H1 (cell line): ENCODE measurements around the gene TENT4A. TPM values are rescaled to one million over a fixed set of nuclear protein-coding genes. Genes with fewer than 3 reads are reported as not detected.
A peak's percentile ranks its signal among the peaks of the same experiment; 100 is the strongest.

ENCODE experiments used
- CTCF ChIA-PET: fragments of 300-600 bp; sonication (Branson Sonifier 250); formaldehyde crosslinking; loops from one replicate; lab custom pipeline; 2021; ENCODE audit not compliant: partially characterized antibody; lab: Charles Lee
- POLR2A ChIA-PET: fragments of 300-600 bp; sonication (Branson Sonifier 250); formaldehyde crosslinking; loops from one replicate; lab custom pipeline; 2021; ENCODE audit warnings: inconsistent platforms; ENCODE audit not compliant: partially characterized antibody; lab: Charles Lee
- DNase-seq, 2 experiments: peaks; one replicate each; pipeline versions ENCODE4 v3.0.0 to v3.0.0-alpha.2; 2010 to 2022; ENCODE audit warnings: low spot score in 2 of 2, low read depth in 1 of 2, mixed read lengths in 1 of 2
- FAIRE-seq: peaks from 2 replicates; lab custom pipeline; 2011; peaks lifted over from hg19 to GRCh38; lab: Jason Lieb, UNC
- H2AFZ ChIP-seq: 2 replicates; pipeline ENCODE4 v1.8.1; 2012; ENCODE audit warnings: low read length, inconsistent platforms
- H2AK5ac ChIP-seq: 2 replicates; pipeline ENCODE4 v1.6.1; 2013; ENCODE audit warnings: low read depth, low read length
- H2BK120ac ChIP-seq: replicated peaks from 2 replicates; pipeline ENCODE3; 2013; ENCODE audit warnings: low read depth, low read length, inconsistent platforms
- H2BK12ac ChIP-seq: 2 replicates; pipeline ENCODE4 v1.6.1; 2013; ENCODE audit warnings: low read depth, low read length
- H2BK15ac ChIP-seq: 2 replicates; pipeline ENCODE4 v1.6.1; 2013; ENCODE audit warnings: low read length
- H2BK20ac ChIP-seq: 2 replicates; pipeline ENCODE4 v1.6.1; 2013; ENCODE audit warnings: low read length
- H2BK5ac ChIP-seq: 2 replicates; pipeline ENCODE4 v1.6.1; 2013; ENCODE audit warnings: low read depth, low read length
- H3K14ac ChIP-seq: 2 replicates; pipeline ENCODE4 v1.6.1; 2013; ENCODE audit warnings: inconsistent platforms; ENCODE audit not compliant: insufficient read length
- H3K18ac ChIP-seq: 2 replicates; pipeline ENCODE4 v1.6.1; 2013; ENCODE audit warnings: low read length; ENCODE audit errors: extremely low read depth
- H3K23ac ChIP-seq: 2 replicates; pipeline ENCODE4 v1.6.1; 2013; ENCODE audit warnings: inconsistent platforms; ENCODE audit not compliant: insufficient read length
- H3K23me2 ChIP-seq: 2 replicates; pipeline ENCODE4 v1.6.1; 2013; ENCODE audit warnings: low read depth, low read length
- H3K27ac ChIP-seq: 2 replicates; pipeline ENCODE4 v1.6.1; 2011; ENCODE audit warnings: low read depth, low read length, inconsistent platforms
- H3K27me3 ChIP-seq, 4 experiments: replicated peaks in 1 of 4; 1 replicate in 1 of 4; 2 replicates in 3 of 4; pipeline versions ENCODE4 v1.6.1 to v1.8.1; 2011 to 2013; ENCODE audit warnings: low read length in 3 of 4, mild to moderate bottlenecking in 3 of 4, inconsistent platforms in 2 of 4, mixed read lengths in 2 of 4, moderate library complexity in 1 of 4; ENCODE audit not compliant: control insufficient read depth in 3 of 4, insufficient read depth in 3 of 4; ENCODE audit errors: extremely low read depth in 1 of 4
- H3K36me3 ChIP-seq, 4 experiments: 2 replicates each; pipeline versions ENCODE4 v1.6.1 to v1.8.1; 2011 to 2013; ENCODE audit warnings: mild to moderate bottlenecking in 4 of 4, low read length in 3 of 4, moderate library complexity in 2 of 4, control low read depth in 1 of 4, inconsistent platforms in 1 of 4; ENCODE audit not compliant: insufficient read depth in 4 of 4, control insufficient read depth in 2 of 4
- H3K4ac ChIP-seq: replicated peaks from 2 replicates; pipeline ENCODE3; 2013; ENCODE audit warnings: low read length, low read depth, mixed read lengths, inconsistent platforms; ENCODE audit not compliant: insufficient read length
- H3K4me1 ChIP-seq, 4 experiments: replicated peaks in 1 of 4; 1 replicate in 1 of 4; 2 replicates in 3 of 4; pipeline versions ENCODE4 v1.6.1 to v1.8.1; 2011 to 2013; ENCODE audit warnings: low read length in 3 of 4, inconsistent platforms in 2 of 4, mixed read lengths in 1 of 4; ENCODE audit not compliant: insufficient read depth in 4 of 4, control insufficient read depth in 3 of 4
- H3K4me2 ChIP-seq, 2 experiments: 2 replicates each; pipeline versions ENCODE4 v1.6.1 to v1.8.1; 2011 to 2013; ENCODE audit warnings: low read depth in 2 of 2, low read length in 2 of 2, control low read depth in 1 of 2, inconsistent platforms in 1 of 2, mild to moderate bottlenecking in 1 of 2; ENCODE audit not compliant: insufficient read depth in 1 of 2
- H3K4me3 ChIP-seq, 4 experiments: fragments of 200-600, 300-600 bp in 1 of 4; sonication (generic), shearing (Covaris generic), sonication (Bioruptor Twin) in 1 of 4; 2 replicates each; pipeline versions ENCODE4 v1.5.1 to v1.8.1; 2011 to 2016; ENCODE audit warnings: low read length in 4 of 4, low read depth in 3 of 4, control low read depth in 2 of 4, inconsistent platforms in 2 of 4, mild to moderate bottlenecking in 2 of 4, mixed read lengths in 1 of 4, moderate library complexity in 1 of 4; ENCODE audit not compliant: insufficient read depth in 2 of 4; ENCODE audit errors: extremely low read depth in 1 of 4
- H3K56ac ChIP-seq: replicated peaks from 2 replicates; pipeline ENCODE3; 2013; ENCODE audit warnings: low read depth, mild to moderate bottlenecking, mixed read lengths, low read length, inconsistent platforms; ENCODE audit not compliant: insufficient read length
- H3K79me1 ChIP-seq: 2 replicates; pipeline ENCODE4 v1.6.1; 2013; ENCODE audit warnings: low read depth, low read length, control low read depth
- H3K79me2 ChIP-seq, 2 experiments: 2 replicates each; pipeline versions ENCODE4 v1.6.1 to v1.8.1; 2012 to 2013; ENCODE audit warnings: low read length in 2 of 2, mild to moderate bottlenecking in 2 of 2, inconsistent platforms in 1 of 2; ENCODE audit not compliant: insufficient read depth in 2 of 2, control insufficient read depth in 1 of 2
- H3K9ac ChIP-seq, 4 experiments: replicated peaks in 1 of 4; 1 replicate in 1 of 4; 2 replicates in 3 of 4; pipeline versions ENCODE4 v1.6.1 to v1.8.1; 2011 to 2013; ENCODE audit warnings: low read depth in 3 of 4, low read length in 3 of 4, control low read depth in 2 of 4, mild to moderate bottlenecking in 2 of 4, moderate library complexity in 2 of 4, inconsistent platforms in 1 of 4; ENCODE audit errors: extremely low read depth in 1 of 4
- H3K9me3 ChIP-seq, 2 experiments: 2 replicates each; pipeline versions ENCODE4 v1.6.1 to v1.8.1; 2012 to 2013; ENCODE audit warnings: mild to moderate bottlenecking in 2 of 2, moderate library complexity in 2 of 2, control low read depth in 1 of 2, inconsistent platforms in 1 of 2, low read depth in 1 of 2, low read length in 1 of 2, mixed read lengths in 1 of 2; ENCODE audit not compliant: insufficient read depth in 2 of 2
- H4K20me1 ChIP-seq, 2 experiments: replicated peaks in 1 of 2; 2 replicates each; pipeline versions ENCODE3 to v1.8.1; 2011 to 2013; ENCODE audit warnings: inconsistent platforms in 2 of 2, low read length in 2 of 2, mild to moderate bottlenecking in 1 of 2; ENCODE audit not compliant: insufficient read depth in 2 of 2, control insufficient read depth in 1 of 2
- H4K5ac ChIP-seq: 2 replicates; pipeline ENCODE4 v1.6.1; 2013; ENCODE audit warnings: low read length, low read depth, mixed read lengths, inconsistent platforms; ENCODE audit not compliant: insufficient read length
- H4K8ac ChIP-seq: 2 replicates; pipeline ENCODE4 v1.8.0; 2013; ENCODE audit warnings: mild to moderate bottlenecking, moderate library complexity, low read length, inconsistent platforms; ENCODE audit not compliant: insufficient read depth; ENCODE audit errors: extremely low read depth
- H4K91ac ChIP-seq: replicated peaks from 2 replicates; pipeline ENCODE3; 2013; ENCODE audit warnings: low read length, mixed read lengths, inconsistent platforms; ENCODE audit not compliant: insufficient read length
- PHF8 ChIP-seq: fragments of 200-600 bp; sonication (generic); conservative IDR thresholded peaks from 2 replicates; pipeline ENCODE4 v1.7.1; 2012; ENCODE audit warnings: low read depth, mild to moderate bottlenecking, inconsistent platforms, low read length, moderate library complexity
- POLR2A ChIP-seq, 2 experiments: IDR thresholded peaks; 1 replicate in 1 of 2; 2 replicates in 1 of 2; pipeline ENCODE4 v1.6.1; 2011; ENCODE audit warnings: low read depth in 2 of 2, low read length in 2 of 2, mild to moderate bottlenecking in 2 of 2; ENCODE audit errors: control extremely low read depth in 1 of 2
- RNF2 ChIP-seq: fragments of 200-900, 300-1000 bp; sonication (generic); IDR thresholded peaks from 2 replicates; pipeline ENCODE4 v1.7.1; 2016; ENCODE audit warnings: borderline replicate concordance, low read depth, mild to moderate bottlenecking, antibody characterized with exemption, low read length; ENCODE audit not compliant: poor library complexity, severe bottlenecking; ENCODE audit errors: missing control alignments
- SIX5 ChIP-seq: IDR thresholded peaks from 2 replicates; pipeline ENCODE4 v1.6.1; 2011; ENCODE audit warnings: mild to moderate bottlenecking, low read depth, low read length
- SP4 ChIP-seq: IDR thresholded peaks from 2 replicates; pipeline ENCODE4 v1.6.1; 2012; ENCODE audit warnings: low read length, inconsistent platforms
- SRF ChIP-seq: IDR thresholded peaks from 2 replicates; pipeline ENCODE4 v1.6.1; 2011; ENCODE audit warnings: mild to moderate bottlenecking, low read depth, low read length, moderate library complexity
- TCF12 ChIP-seq: IDR thresholded peaks from 2 replicates; pipeline ENCODE4 v1.6.1; 2011; ENCODE audit warnings: low read depth, mild to moderate bottlenecking, low read length
- WGBS, 2 experiments: shearing (Covaris generic) in 1 of 2; methylation state at CpG; one replicate each; pipeline versions ENCODE4 v1.1.6 to v1.1.7; 2013 to 2015; ENCODE audit warnings: low lambda C conversion rate in 2 of 2, mixed read lengths in 2 of 2, inconsistent platforms in 1 of 2, low coverage in 1 of 2, missing lambda C conversion rate in 1 of 2; ENCODE audit not compliant: insufficient replicate concordance in 2 of 2, insufficient coverage in 1 of 2, insufficient read length in 1 of 2; ENCODE audit errors: extremely low coverage in 1 of 2, missing lambda C conversion rate in 1 of 2; 5-methylcytosine and 5-hydroxymethylcytosine counted together
- polyA plus RNA-seq, 7 experiments: library from polyadenylated mRNA; depleted of rRNA in 3 of 7; stranded (reverse) in 5 of 7; unstranded in 2 of 7; fragments of >200 nt in 5 of 7; fragments of 200-250 nt in 2 of 7; gene quantifications; 1 replicate in 5 of 7; 2 replicates in 1 of 7; 4 replicates in 1 of 7; pipeline versions ENCODE4 v1.2.1 to v1.2.3, GENCODE V29; 2011 to 2013; ENCODE audit warnings: missing spikeins in 2 of 7, mixed read lengths in 2 of 7
- total RNA-seq: library from RNA; stranded (reverse); fragmentation: NEBNext Ultra II Directional; extraction: Animal tissue kit (Norgen Biotek cat#: 25700); gene quantifications from 2 replicates; pipeline ENCODE4 v1.2.1, GENCODE V29; 2021
- TF ChIP-seq, protein P1 (sequence below): IDR thresholded peaks from 2 replicates; pipeline ENCODE4 v1.6.1; 2011; ENCODE audit warnings: low read length, improper control_type of control experiment
- TF ChIP-seq, protein P2 (sequence below): IDR thresholded peaks from 2 replicates; pipeline ENCODE4 v1.6.1; 2012; ENCODE audit warnings: low read length, inconsistent platforms

The TENT4A gene
- total and polyA plus RNA-seq, 2 of the 8 experiments (the other 6 are each of a cell fraction or from before 2014, with no cell fraction given), result 8.9 to 25.1 TPM

DNA sequence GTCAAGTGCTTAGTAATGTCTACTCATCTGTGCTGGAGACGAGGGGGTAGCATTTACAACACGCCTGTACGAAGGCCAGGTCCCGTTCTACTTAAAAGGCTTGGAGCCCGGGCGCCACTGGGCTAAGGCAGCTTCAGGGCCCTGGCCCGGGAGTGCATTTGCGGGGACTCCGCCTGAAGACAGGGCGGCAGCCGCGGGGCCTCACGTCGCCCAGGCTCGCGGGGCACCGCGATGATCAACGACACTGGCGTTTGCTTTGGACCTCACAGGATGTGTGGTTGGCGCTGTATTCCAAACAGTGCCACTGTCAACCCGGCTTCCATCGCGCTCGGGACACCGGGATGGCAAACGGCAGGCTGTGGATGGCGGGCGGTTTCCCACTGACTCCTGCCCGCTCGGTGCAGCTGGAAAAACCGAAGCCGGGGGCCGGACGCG, 1.1 kb upstream of the TENT4A start:
- H4K91ac ChIP-seq, result peak overlapping the region; percentile 62
- H4K8ac ChIP-seq, result no peak overlapping the region; the same call in 1 of the 2 replicates
- H3K4ac ChIP-seq, result no peak overlapping the region
- peak overlapping the region; percentile 84 to 92 for H3K4me2 ChIP-seq
- H3K56ac ChIP-seq, result peak overlapping the region; percentile 42
- H4K5ac ChIP-seq, result peak overlapping the region; percentile 25
- no peak for FAIRE-seq
- H2BK5ac ChIP-seq, result peak overlapping the region; percentile 91; the same call in 1 of the 2 replicates
- peaks cover 0 to 3% (median 0%) of the 10 kb centered on the region in 4 experiments; a peak in 3 of 7 replicates for H3K27me3 ChIP-seq
- peak overlapping the region in 3 of 4 experiments; percentile 29 to 67 (median 56); a peak in 4 of 7 replicates for H3K9ac ChIP-seq
- peak in 1 of 2 experiments; percentile 71 for DNase-seq
- H3K79me2 ChIP-seq, result peaks cover 5 to 26% of the 10 kb centered on the region in 2 experiments
- H2BK20ac ChIP-seq, result no peak overlapping the region
- 0 out of 2 replicates have a peak overlapping the region, but pooled peaks have one; percentile 61 for H2BK15ac ChIP-seq
- H2BK12ac ChIP-seq, result 0 out of 2 replicates have a peak overlapping the region, but pooled peaks have one; percentile 50
- H3K4me3 ChIP-seq, result peak overlapping the region; percentile 67 to 73 (median 70)
- H3K23me2 ChIP-seq, result peaks cover 10% of the 10 kb centered on the region
- peaks cover 0 to 12% (median 5%) of the 10 kb centered on the region in 4 experiments; a peak in 5 of 7 replicates for H3K4me1 ChIP-seq
- no peak overlapping the region for H3K23ac ChIP-seq
- 1% methylated on average over 36 of the region's 36 CpGs; no CpG with 5 or more reads in 1 of the 2 experiments for WGBS, 2 experiments
- peak overlapping the region; percentile 90 for H3K18ac ChIP-seq
- ChIA-PET POLR2A (interaction anchor here (1.4 to 3.9 kb wide), 4 partner anchors 10 to 78 kb away, joined by 5 to 29 read pairs (median 8); partner anchors contain the start of genes NSUN2 and SRD5A1), CTCF (interaction anchor here (1.2 to 1.7 kb wide), 2 partner anchors 14 to 33 kb away, joined by 5 to 6 read pairs; no protein-coding TSS in a partner anchor)
- peaks cover 16 to 21% of the 10 kb centered on the region in 2 experiments for H4K20me1 ChIP-seq
- no peak overlapping the region for H3K14ac ChIP-seq
- H2BK120ac ChIP-seq, result no peak overlapping the region
- no peaks in the 10 kb centered on the region for H3K36me3 ChIP-seq
- H3K79me1 ChIP-seq, result peaks cover 11% of the 10 kb centered on the region
- H2AK5ac ChIP-seq, result no peak overlapping the region
- peak overlapping the region; percentile 90 for H2AFZ ChIP-seq
- H3K27ac ChIP-seq, result no peak overlapping the region
- H3K9me3 ChIP-seq, result no peaks in the 10 kb centered on the region
- TF ChIP-seq RNF2, result no peak
- TF ChIP-seq POLR2A (IDR thresholded peaks at IDR 0.05; ENCODE audit: control extremely low read depth in 1 of 2, low read depth in 2 of 2, low read length in 2 of 2), result no peak; a peak in 1 of 3 replicates
- TF ChIP-seq SRF, result no peak
- no peak for TF ChIP-seq TCF12
- TF ChIP-seq, protein P1, sequence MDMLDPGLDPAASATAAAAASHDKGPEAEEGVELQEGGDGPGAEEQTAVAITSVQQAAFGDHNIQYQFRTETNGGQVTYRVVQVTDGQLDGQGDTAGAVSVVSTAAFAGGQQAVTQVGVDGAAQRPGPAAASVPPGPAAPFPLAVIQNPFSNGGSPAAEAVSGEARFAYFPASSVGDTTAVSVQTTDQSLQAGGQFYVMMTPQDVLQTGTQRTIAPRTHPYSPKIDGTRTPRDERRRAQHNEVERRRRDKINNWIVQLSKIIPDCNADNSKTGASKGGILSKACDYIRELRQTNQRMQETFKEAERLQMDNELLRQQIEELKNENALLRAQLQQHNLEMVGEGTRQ, result no peak
- TF ChIP-seq, protein P2, sequence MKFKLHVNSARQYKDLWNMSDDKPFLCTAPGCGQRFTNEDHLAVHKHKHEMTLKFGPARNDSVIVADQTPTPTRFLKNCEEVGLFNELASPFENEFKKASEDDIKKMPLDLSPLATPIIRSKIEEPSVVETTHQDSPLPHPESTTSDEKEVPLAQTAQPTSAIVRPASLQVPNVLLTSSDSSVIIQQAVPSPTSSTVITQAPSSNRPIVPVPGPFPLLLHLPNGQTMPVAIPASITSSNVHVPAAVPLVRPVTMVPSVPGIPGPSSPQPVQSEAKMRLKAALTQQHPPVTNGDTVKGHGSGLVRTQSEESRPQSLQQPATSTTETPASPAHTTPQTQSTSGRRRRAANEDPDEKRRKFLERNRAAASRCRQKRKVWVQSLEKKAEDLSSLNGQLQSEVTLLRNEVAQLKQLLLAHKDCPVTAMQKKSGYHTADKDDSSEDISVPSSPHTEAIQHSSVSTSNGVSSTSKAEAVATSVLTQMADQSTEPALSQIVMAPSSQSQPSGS, result no peak
- no peak for TF ChIP-seq SIX5
- peak; percentile 0; the same call in 1 of the 2 replicates for TF ChIP-seq PHF8
- no peak for TF ChIP-seq SP4
